HG03460 (cell line): ENCODE data around the gene PER3.
"Not testable (repeated sequence)": the region's sequence is repeated elsewhere in the genome, so short reads cannot be mapped to it uniquely, and the experiment has no call there.

ENCODE experiments used
- ATAC-seq: cut with Tn5 transposase; IDR thresholded peaks from one replicate; pipeline ENCODE4 v1.9.1; 2021; ENCODE audit not compliant: unreplicated experiment

Gene PER3

DNA sequence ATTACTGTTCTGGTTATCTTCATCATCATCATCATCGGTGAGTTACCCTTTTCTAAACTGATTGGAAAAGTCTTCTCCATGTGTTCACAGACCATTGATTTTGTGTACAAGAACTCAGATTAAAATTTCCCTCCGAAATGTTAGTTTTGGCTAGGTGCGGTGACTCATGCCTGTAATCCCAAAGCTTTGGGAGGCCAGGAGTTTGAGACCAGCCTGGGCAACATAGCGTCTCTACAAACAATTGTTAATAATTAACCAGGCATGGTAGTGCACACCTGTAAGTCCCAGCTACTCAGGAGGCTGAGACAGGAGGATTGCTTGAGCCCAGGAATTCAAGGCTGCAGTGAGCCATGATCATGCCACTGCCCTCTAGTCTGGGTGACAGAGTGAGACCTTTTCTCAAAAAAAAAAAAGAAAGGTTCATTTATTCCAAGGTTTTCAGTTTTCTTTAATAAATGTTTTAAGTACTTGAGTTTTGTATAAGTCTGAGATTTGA lies 5.9 kb upstream of the PER3 start:
- no peak for ATAC-seq

DNA sequence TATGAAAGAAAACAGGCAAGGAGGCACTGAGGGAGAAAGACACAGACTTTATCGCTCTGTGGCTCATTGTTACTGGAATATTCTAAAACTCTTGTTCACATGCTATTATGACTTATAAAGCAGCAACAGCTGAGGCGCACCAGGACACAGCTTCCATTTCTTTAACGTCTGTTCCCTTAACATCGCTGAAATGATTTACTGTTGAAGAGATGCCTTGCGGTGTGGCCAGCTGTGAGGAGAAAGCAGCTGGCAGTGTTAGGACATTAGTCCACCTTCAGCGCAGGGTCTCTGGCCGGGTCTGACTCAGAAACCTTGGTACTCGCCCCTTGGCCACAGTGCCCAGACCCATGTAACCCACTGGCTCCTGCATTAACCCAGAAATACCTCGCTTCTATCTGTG lies 3.1 kb upstream of the PER3 start:
- no peak for ATAC-seq

DNA sequence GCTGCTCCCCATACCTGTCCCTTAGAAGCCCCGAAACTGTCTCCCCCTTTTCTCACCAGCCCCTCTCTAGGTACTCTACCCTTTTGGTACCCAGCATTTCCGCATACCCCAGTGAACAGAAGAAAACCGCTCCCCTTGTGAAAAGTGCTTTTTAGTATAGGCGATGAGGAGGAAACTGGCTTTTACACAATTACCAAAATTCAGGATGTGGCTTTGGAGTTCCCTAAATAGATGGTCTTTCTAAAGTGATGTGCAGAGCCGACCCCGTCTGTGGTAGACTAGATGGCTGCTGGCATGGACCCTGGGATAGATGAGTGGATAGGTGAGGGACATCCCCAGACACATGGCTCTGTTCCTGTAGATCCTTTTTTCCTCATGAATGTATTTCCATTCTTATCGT lies 2.6 kb upstream of the PER3 start:
- ATAC-seq: no peak

DNA sequence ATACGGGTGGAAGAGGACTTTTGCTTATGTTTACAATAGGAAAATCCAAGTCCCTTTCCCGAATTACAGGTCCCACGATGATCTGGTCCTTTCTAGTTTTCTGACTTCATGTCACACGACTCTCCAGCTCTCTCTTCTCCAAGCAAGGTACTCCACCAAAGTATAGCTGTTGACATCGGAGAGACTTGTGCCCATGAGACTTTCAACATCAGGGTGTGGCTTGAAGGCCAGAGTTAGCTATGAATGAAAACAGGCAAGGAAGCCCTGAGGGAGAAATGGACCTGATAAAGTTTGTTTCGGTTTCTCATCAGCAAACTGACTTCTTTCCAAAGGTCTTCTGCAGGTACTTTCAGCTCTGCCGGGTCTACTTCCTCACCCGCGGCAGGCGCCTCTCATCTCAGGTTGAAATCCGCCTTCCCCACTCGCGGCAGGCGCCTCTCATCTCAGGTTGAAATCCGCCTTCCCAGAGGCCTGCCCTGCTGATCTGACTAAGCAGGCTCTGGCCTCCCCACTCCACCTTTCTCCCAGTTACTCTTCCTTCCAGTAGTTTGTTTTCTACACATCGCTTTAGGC lies 2.1 kb upstream of the PER3 start:
- ATAC-seq: no peak

DNA sequence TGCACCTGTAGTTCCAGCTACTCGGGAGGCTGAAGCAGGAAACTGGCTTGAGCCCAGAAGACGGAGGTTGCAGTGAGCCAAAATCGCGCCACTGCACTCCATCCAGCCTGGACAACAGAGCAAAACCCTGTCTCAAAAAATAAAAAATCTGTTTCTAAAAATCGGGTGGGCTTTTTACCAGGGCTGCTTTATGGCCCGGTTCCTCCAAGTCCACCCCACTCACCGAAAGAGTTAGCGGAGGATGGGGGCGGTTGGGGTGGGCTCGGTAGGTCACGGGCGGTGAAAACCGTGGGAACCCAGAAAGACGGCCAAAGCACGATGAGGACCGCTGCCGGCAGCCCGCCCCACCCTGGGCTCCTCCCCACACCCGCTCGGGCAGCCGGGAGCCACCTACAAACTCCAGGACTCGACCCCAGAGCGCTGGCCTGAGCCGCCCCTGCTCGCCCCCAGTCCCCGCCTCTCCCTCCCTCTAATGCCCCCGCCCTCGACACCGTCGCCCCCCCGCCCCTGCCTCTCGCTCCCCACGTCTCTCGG lies 846 bp upstream of the PER3 start:
- ATAC-seq: no peak

DNA sequence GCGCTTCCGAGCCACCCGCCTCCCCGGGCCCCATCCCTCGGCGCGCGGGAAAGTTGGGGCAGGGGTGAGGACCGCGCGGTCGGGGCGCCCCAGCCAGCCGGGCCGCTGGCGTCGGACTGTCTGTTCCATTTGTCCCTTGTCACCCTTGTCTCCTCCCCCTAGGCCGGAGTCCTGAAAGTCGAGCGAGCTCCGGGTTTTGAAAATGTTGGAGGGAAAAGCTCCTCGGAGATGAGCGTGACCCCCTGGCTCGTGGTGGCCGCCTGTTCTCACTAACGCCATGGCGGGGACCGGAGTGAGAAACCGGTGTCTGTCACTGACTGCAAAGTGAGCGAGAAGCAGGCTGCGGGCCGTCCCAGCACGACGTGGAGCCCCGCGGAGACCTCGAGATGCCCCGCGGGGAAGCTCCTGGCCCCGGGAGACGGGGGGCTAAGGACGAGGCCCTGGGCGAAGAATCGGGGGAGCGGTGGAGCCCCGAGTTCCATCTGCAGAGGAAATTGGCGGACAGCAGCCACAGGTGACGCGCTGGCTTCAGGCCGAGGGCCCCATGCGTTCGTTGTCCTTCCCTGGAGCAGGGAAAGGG lies 491 bp downstream of the PER3 start:
- ATAC-seq: no peak

DNA sequence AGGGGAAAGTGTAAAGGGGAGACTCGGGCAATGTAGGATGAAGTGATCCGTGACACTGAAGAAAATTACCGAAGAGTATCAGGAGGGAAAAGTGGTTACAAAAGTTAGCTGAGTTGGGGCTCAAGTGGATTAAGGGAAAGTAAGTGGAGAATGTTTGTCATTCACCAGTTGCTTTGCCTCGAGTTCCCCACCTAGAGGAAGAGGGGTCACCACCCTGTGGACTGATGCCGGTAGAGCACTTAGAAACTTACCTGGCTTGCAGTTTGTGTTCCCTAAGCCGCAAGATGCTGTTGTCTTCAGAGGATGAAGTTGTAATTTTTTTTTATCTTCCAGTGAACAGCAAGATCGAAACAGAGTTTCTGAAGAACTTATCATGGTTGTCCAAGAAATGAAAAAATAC lies 1.0 kb downstream of the PER3 start:
- no peak for ATAC-seq

DNA sequence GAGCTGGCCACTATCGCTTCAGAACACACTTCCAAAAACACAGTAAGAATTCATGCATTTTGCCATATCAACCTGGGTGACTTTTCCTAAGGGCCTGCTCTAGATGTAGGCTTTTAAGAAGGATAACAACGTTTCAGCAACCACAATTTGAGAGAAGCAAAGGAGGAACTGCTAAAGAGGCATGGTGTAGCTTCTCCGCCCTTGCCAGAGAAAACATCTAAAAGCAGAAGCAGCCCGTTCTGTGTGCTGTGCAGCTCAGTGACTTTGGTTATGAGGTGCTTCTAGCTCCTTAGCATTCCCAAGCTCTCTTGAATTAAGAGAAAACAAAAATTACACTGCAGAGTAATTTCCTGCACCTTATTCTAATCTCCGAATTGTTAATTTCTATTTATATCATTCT lies 2.7 kb downstream of the PER3 start:
- ATAC-seq: no peak

DNA sequence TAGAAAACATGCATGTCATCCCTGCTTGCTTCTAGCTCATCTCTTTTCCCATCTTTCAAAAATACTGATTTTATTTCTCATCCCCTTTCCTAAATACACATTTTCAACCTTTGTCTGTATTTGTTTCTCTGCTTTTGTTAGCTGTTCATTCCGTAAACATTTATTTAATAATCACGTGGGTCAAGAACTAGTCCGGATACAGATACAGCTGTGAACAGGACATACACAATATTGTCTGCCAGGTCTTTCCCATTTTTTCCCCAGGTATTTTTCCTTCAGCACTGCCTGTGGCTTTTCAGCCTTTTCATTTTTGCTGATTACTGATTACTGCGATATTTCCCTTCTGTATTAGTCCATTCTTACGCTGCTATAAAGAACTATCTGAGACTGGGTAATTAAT lies 5.7 kb downstream of the PER3 start:
- no peak for ATAC-seq

DNA sequence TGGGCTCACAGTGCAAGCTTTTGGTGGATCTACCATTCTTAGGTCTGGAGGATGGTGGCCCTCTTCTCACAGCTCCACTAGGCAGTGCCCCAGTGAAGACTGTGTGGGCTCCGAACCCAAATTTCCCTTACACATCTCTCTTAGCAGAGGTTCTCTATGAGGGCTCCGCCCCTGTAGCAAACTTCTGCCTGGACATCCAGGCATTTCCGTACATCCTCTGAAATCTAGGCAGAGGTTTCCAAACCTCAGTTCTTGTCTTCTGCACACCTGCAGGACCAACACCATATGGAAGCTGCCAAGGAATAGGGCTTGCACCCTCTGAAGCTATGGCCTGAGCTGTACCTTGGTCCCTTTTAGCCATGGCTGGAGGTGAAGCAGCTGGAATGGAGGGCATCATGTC lies 6.9 kb downstream of the PER3 start:
- not testable (repeated sequence) for ATAC-seq

DNA sequence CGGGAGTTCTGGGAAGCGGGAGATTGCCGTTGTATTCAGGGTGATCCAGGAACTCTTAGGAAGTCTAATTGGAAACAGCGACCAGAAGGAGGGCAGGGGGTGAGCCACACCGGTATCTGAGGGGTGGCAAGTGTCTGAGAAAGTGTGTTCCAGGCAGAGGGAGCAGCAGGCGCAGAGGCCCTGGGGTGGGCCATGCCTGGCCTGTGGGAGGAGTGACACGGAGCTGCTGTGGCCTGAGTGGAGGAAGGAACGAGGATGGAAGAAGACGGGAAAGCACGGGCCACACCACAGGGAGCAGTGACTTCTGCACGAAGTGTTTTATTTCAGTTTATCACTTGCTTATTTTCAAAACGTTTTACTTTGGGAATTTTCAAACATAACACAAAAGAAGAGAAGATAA lies 11.3 kb downstream of the PER3 start:
- ATAC-seq: no peak

DNA sequence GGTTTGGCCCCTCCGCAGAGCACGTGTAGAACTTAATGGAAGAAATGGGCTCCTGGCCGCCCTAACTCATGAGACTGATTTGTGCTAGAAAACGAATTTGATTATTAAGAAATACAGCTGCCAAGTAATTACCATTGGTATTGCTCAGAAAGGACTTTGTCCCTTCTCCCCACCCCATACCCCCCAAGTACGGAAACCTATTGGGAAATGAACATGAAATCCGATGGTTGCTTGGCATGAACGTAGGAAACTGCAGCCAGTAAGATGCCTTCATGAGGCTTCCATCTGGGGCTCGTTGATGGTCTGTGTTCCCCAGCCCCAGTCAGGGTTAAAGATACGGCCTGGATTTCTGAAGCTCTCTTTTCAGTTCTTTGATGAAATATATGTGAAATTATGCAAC lies 21.4 kb downstream of the PER3 start:
- no peak for ATAC-seq

DNA sequence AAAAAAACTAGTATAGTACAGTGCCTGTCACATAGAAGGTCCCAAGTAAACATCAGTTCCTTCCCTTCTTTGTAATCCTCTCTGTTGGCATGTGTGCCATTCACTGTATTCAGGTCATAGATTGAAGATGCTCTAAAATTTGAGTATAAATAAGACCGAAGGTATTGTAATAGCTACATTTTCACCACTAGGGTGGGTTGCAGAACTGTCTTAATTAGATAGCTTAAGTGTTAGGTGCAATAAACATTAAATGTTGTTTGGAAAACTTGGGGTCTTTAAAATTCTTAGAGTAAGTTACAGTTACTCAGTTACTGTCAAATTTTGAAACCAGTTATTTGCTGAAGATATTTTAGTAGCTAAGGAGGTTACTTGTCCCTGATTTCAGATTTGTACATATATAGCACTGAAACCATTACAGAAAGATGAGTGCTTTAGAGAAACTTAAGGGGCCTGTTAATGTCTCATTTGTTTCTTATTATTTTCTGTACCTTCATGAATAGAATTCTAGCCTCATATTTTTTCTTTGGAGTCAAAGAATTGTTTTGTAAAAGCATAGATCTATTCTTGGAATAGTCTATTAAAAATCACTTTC lies 24.3 kb downstream of the PER3 start:
- ATAC-seq: no peak

DNA sequence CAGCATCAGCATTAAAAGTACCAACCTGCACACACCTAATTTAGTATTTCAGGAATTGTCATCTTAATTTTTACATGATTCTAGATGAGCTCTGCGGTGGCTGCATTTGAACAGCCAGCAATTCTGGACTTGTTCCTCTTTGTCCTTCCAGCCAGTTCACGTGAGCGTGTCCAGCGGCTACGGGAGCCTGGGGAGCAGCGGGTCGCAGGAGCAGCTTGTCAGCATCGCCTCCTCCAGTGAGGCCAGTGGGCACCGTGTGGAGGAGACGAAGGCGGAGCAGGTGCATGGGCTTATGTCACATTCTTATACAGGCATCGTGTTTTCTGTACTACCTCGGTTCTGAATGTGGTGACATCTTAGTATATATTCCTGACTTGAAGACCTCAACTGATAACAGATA lies 25.7 kb downstream of the PER3 start:
- ATAC-seq: no peak

DNA sequence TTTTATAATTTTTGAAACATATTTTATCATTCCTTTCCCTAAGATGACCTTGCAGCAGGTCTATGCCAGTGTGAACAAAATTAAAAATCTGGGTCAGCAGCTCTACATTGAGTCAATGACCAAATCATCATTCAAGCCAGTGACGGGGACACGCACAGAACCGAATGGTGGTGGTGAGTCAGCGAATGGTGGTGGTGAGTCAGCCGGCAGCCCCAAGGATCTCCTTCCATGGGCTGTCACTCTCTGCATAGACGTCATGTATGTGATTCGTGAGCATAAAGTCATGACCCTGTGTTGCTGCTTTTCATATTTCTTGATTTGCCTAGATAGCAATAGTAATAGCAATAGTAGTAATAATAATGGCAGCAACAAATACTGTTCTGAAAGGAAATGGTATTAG lies 26.3 kb downstream of the PER3 start:
- ATAC-seq: no peak

DNA sequence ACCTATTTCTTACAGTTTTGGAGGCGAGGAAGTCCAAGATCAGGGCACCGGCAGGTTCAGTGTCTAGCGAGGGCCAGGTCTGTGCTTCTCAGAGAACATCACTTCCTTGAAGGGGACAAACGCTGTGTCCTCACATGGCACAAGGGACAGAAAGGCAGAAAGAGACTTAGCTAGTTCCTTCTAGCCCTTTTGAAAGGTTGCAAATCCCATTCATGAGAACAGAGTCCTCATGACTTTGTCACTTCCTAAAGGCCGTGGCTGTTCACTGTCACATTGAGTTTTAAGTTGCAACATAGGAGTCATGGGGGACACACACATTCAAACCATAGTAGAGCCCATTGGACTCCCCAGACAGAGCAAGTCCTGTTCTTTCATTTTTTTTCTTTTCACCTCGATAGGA lies 27.4 kb downstream of the PER3 start:
- ATAC-seq: no peak

DNA sequence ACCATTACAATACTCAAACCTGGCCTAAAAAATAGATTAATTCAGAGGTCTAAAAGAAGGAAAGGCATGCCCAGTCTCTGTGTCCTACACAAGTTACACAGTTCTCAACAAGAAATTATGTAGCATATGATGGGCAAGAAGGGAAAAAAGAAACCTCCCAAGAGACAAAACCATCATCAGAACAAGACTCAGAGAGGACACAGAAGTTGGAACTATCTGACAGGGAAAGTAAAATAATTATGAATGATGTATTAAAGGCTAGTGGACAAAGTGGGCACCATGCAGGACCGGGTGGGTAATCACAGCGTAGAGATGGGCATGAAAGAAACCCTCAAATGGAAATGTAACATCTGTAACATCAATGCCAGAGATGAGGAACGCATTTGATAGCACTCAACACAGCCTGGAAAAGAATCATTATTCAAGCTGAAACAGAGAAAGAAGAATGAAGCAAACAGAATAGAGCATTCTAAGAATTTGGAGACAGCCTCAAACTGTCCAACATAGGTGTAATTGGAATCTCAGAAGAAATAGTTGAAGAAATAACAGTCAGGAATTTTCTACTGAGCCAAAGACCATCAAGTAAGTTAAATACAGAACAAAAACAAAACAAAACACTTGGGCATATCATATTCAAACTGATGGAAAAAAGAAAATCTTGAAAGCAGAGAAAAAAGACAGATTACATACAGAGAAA lies 29.7 kb downstream of the PER3 start:
- no peak for ATAC-seq

DNA sequence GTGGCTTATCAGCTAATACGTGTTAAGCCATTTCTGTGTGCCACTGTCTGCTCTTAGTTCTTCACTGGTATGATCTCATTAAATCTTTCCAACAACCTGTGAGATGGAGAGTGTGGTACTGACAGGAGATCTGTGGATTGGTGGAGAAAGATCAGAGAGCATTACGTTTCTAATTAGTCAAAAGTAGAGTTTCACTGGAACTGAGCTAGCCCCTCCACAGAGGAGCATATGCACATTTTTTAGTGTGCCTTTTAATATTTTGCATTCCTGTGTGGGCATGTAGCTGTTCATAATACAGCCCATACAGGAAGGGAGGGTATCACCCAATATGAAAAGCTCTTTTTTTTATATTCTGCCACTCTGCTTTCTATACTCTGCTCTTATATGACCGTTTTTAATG lies 37.2 kb downstream of the PER3 start:
- no peak for ATAC-seq

DNA sequence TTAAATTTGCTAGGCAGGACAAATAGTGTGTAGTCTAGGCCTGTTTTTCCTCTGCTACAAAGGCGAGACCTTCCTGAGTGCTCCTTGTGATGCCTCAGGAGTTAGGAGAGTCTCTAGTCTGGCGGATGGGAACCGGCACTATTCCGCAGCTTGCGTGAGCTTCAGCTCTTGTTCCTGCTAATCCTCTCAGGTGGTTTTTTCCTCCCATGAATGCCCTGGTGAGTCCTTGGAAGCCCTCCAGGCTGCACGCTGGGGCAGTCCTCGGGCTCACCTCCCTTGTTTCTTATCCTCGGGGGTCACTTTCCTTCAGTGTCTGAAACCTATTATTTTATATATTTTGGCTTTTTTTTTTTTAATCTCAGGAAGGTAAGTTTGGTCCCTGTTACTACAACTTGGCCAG lies 40.6 kb downstream of the PER3 start:
- no peak for ATAC-seq

DNA sequence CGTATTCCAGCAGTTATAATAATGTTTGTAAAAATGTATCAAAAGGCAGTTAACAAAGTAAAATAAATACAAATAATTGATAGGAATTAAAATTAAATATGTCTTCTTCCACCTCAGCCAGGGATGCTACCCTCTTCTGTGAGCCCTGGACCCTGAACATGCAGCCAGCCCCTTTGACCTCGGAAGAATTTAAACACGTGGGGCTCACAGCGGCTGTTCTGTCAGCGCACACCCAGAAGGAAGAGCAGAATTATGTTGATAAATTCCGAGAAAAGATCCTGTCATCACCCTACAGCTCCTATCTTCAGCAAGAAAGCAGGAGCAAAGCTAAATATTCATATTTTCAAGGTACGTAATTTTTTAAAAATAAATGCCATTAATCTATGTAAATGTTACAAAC lies 42.3 kb downstream of the PER3 start:
- no peak for ATAC-seq

DNA sequence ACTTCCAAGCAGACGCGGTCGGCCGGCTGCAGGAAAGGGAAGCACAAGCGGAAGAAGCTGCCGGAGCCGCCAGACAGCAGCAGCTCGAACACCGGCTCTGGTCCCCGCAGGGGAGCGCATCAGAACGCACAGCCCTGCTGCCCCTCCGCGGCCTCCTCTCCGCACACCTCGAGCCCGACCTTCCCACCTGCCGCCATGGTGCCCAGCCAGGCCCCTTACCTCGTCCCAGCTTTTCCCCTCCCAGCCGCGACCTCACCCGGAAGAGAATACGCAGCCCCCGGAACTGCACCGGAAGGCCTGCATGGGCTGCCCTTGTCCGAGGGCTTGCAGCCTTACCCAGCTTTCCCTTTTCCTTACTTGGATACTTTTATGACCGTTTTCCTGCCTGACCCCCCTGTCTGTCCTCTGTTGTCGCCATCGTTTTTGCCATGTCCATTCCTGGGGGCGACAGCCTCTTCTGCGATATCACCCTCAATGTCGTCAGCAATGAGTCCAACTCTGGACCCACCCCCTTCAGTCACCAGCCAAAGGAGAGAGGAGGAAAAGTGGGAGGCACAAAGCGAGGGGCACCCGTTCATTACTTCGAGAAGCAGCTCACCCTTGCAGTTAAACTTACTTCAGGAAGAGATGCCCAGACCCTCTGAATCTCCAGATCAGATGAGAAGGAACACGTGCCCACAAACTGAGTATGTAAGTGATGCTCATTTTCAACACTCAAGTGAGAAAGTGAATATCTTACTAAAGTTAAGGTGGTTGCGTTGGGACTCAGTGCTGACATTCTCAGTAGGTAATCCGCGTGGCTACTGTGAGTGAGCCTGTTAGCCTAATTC lies 43.2 kb downstream of the PER3 start:
- ATAC-seq: no peak
